ENCODE measurements around the gene MYCT1.

Gene MYCT1

DNA sequence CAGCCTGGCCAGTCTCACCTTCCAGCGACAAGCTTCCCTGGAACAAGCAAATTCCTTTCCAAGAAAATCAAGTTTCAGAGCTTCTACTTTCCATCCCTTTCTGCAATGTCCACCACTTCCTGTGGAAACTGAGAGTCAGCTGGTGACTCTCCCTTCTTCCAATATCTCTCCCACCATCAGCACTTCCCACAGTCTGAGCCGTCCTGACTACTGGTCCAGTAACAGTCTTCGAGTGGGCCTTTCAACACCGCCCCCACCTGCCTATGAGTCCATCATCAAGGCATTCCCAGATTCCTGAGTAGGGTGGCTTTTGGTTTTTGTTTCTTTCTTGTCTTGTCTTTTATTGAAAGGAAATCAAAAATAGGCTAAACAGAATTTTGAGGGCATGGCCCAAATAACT is 24.3 kb downstream of the MYCT1 start:
- no peak for DNase-seq (ENCODE audit: low read depth in 2 of 2)

DNA sequence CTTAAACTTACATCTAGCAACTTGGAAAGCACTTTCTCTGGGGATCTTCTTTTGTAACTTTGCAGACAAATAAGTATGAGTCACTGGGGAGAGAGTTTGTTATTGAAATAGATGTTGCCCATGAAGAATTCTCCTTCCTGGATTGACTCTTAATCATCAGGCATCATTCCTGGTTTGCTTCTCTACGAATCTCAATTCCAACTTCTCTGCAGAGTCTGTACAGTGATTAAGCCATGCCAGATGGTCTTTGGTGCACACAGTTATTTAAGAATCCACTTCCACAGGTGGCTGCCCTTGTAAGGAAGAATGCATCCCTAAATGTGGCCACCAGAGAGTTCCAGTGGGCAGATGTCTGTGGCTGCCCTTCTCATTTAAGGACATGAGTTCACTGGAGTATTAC is 25.7 kb downstream of the MYCT1 start:
- DNase-seq (ENCODE audit: low read depth in 2 of 2): no peak

DNA sequence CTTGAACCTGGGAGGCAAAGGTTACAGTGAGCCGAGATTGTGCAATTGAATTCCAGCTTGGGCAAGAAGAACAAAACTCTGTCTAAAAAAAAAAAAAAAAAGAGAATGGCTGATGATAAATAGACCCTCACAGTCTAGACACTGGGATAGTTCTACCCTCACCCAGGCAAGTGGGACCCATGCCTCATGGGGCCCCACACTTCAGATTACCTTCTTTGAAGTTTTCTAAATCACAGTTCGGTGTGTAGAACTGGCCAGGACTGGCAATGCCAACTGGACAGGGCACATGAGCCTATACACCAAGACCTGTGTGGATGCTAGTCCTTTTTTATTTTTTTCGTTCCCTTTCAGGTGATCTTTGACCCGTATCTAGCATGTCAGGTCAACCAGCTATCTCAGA is 28.6 kb downstream of the MYCT1 start:
- DNase-seq (ENCODE audit: low read depth in 2 of 2): no peak

DNA sequence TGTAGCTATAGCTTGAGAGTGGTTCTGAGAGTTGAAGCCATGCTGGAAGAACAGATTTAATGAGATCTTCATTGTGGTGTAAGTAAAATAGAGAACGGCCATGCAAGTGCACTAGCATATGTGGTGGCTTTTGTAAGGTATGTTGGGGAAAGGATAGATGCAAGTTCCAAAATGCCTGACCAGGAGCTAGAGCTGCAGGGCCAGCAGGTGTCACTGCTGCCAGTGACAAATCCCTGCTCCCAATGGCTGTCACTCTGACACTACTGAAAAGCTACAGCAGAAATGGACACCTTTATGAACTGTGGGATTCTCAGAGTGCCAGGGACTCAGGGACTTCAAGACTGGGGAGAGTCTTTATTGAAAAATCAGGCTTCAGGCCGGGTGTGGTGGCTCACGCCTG is 29.8 kb downstream of the MYCT1 start:
- no peak for DNase-seq (ENCODE audit: low read depth in 2 of 2)

DNA sequence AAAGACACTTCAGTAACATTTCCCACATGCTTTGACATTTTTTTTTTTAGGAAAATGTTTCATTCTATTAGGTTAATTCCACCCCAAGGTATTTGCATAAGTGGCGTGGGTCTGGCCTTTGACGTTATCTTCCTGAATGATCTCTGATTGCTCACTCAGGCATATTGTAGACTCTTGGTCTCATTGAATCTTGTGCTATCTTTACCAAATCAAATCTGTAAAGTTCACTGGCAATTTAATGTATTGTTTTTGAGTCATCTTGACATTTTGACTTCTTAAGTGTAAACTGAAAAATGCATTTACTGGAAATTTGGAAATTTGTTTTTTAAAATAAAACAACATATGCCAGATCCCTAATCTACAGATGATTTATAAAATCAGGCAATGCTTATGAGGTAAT is 36.9 kb downstream of the MYCT1 start:
- no peak for DNase-seq (ENCODE audit: low read depth in 2 of 2)

DNA sequence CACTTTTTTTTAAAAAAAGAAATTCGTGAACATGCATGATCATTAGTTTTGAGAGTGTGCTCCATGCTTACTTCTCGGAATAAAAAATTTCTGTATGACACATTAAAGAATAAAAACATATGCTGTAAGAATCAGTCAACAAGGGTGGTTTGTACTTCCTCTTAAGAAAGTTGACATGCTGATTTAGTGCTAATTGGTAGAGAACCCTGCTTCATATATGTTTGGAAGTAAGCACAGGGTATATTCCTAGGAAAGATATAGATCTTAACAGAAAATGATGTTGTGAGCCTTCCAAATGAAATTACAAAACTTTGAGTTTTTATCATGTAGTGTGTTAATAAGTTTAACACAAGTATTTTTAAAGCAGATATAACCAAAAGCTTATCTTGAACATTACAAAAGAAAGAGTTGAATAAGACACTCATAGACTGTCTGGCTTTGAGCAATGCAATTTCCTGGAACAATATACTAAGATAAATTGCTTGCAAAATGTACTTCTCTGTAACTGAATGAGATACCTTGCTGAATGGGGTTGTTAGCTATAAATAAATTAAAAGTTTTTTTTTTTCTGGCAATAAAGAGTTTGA is 39.1 kb downstream of the MYCT1 start:
- DNase-seq (ENCODE audit: low read depth in 2 of 2): no peak

DNA sequence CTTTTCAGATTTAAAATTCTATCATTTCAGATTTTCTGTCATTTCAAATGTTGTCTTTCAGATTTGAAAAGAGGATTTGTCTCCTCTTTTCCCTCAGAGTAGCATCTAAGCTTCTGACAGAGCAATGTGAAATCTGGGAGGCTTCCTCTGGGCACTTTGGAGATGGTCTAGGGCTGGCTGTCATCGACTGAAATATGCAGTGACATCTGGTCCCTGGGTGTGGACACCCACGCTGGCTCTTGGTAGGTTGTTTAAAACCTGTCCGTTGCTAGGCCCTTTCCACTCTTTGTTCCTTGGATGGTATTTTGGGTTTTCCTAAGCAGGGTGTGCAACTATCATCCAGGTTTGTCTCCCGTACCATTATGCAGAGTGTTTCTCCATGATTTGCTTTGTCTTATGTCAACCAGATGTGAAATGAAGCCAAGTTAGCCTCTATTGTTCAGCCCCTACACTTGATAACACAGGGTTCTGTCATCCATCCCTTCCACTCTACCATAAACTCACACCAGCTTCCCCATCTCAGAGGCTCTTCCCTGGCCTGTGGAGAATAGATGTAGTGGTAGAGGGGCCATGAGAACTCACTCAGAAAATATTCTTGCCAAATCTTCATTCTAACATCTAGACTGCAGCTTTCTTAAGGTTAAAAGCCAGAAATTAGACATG is 47.9 kb downstream of the MYCT1 start:
- DNase-seq (ENCODE audit: low read depth in 2 of 2): no peak

DNA sequence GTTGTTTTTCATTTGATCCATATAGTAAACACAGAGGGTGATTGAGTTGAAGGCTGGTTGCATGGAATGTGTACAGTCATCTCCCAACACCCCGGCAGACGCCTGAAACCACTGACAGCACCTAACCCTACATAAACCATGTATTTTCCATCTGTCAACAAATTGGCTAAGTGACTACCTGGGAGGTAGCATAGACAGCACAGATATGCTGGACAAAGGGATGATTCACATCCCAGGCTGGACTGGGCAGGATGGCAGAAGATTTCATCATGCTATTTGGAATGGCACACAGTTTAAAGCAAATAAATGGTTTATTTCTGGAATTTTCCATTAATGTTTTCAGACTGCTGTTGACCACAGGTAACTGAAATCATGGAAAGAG is 48.5 kb downstream of the MYCT1 start:
- DNase-seq (ENCODE audit: low read depth in 2 of 2): no peak

DNA sequence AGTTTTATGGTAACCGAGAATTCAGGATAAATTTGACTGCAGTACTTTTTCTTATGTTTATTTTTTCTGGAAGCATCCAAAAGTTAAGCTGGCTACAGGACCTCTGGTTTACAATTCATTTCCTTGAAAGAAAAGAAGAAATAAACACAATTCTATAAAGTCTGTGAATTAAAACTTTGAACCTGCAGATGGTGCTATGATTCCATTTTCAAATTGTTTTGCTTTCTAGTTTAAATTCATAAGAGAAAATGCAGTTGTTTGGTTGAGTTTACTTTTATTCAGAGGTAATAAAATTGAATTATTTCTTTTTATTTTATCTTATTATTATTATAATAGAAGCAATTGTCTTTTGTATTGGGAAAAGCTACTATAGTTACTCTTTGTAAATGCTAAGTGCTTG is 51.1 kb downstream of the MYCT1 start:
- no peak for DNase-seq (ENCODE audit: low read depth in 2 of 2)

DNA sequence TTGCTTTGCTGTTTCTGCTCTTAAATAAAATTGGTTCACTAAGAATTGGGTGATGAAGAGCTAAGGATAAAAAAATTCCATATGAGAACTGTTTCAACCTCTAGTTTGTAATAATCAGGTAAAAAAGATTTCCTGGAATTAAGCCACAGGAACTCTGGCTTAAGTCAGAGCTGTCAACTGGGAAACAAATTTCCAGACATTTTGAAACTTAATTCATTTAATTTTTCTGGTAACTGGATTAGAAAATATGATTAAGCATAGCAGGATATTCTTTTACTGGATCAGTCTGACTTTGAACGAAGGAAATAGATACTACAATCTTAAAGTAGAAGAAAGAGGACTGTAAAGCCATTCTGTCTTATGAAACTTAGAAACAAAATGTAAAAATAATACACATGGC is 51.6 kb downstream of the MYCT1 start:
- no peak for DNase-seq (ENCODE audit: low read depth in 2 of 2)

DNA sequence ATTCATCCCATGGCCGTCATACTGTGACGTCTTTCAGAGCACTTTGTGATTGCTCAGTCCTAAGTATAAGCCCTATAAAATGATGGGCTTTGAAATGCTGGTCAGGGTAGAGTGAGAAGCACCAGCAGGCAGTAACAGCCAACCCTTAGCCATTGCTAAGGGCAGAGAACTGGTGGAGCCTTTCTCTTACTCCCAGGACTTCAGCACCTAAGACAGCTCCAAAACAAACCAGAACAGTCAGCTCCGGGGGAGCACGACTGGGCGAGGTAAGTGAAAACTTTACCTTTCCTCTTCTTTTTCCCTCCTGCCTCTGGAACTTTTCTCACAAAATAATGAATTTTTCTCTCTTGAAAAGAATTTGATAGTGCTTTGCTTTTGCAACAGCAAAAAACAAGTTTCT is 53.0 kb downstream of the MYCT1 start, which contains the start of gene VIP:
VIP (plus strand) TSS at position 104 of the 400 bp plus-strand sequence. CDS start 1,381 bp downstream, outside the sequence.
- no peak for DNase-seq (ENCODE audit: low read depth in 2 of 2)

DNA sequence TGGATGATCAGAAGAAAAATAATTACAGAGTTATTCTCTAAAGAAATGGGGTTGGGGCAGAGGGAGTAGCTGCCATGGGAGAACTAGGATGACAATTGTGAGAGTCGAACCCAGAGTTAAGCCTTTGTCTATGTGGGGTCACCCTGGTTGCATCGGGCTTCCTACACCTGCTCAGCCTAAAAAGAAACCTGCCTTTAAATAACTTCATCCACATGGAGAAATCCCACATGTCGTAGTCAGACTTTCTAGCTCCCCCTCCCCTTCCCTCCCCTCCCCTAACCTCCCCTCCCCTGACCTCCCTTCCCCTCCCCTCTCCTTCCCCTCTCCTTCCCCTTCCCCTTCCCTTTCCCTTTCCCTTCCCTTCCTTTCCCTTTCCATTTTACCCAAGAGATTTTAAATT is 67.6 kb downstream of the MYCT1 start:
- DNase-seq (ENCODE audit: low read depth in 2 of 2): no peak

DNA sequence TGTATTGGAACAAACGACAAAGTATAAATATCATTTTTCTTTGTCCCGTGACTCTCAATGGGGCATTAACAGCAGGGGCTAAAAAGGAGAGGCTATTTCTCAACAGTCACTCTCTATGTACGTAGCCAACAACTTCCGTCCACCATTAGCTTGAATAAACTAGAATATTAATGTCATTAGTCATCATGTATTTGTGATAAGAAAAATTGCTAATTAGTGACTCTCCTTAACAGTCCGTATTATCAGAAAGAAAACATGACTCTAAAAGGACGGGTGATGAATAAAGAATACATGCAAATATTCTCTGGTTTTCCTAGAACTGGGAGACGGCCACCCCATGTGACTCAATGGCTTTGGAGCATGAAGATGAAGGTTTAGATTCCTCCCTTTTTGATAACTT is 71.5 kb downstream of the MYCT1 start:
- no peak for DNase-seq (ENCODE audit: low read depth in 2 of 2)

DNA sequence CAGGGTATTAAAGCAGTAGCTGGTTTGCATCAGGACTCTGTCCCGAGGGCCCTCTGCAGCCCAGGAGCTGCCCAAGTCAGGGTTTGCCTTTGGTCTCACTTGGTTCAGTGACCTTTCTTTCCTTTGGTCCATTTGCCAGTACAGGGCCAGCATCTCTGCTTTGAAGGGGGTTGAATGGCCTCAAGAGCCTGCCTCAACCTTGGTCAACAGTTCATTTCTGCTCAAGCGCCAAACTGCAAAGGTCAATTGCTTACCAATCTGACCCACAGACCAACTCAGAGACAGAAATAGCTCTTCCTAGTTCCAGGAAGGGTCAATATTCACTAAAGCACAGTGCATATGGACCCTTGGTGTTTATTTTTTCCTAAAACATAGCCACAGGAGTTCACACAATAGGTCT is 72.3 kb downstream of the MYCT1 start:
- DNase-seq (ENCODE audit: low read depth in 2 of 2): no peak

DNA sequence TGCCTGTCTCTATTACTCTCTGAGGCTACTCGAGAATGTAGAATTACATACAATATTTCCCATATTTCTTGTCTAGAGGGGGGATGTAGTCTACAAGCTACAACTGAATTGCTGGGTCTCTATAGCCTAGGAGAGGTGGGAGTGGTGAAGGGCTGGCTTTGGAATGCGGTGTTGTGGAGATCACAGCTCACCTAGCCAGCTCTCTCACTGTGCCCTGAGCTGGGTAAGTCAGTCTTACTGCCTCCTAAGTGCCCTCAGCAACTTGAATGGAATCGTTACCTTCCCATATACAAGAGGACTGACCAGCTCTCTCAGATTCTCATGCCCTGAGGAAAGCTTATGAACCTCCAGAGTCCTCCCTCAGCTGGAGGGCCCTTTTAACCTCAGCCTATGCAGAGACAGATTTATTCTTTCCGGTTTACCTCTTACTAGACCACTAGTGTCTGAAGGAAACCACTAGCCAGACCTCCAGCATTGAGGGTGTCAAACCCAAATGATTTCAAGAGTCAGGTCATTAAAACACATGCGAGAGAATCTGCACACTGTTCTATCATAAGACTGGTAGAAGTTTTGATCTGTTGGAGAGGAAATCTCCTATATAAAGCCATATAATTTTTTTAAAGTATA is 73.5 kb downstream of the MYCT1 start:
- no peak for DNase-seq (ENCODE audit: low read depth in 2 of 2)
